Thymus (tissue), 11 donors: ENCODE measurements around the gene CCDC80. TPM values are rescaled to one million over a fixed set of nuclear protein-coding genes. Genes with fewer than 3 reads are reported as not detected.
A peak's percentile ranks its signal among the peaks of the same experiment; 100 is the strongest.

Source experiments
- DNase-seq, 9 donors: peaks; one replicate each; pipeline ENCODE4 v3.0.0-alpha.2; 2013; ENCODE audit warnings: low spot score in 9 of 9, low read depth in 6 of 9, missing footprints in 1 of 9
- H3K27ac ChIP-seq, 2 donors: one replicate each; pipeline ENCODE4 v1.5.1; 2013; ENCODE audit warnings: control low read depth in 1 of 2, low read depth in 1 of 2, low read length in 1 of 2, mild to moderate bottlenecking in 1 of 2, moderate library complexity in 1 of 2
- H3K27me3 ChIP-seq, 2 donors: one replicate each; pipeline ENCODE4 v1.5.1; 2013; ENCODE audit warnings: low read length in 1 of 2; ENCODE audit not compliant: control insufficient read depth in 2 of 2, insufficient read depth in 1 of 2
- H3K36me3 ChIP-seq, 2 donors: one replicate each; pipeline ENCODE4 v1.5.1; 2013; ENCODE audit warnings: low read length in 1 of 2, mild to moderate bottlenecking in 1 of 2, moderate library complexity in 1 of 2; ENCODE audit not compliant: control insufficient read depth in 2 of 2, insufficient read depth in 2 of 2
- H3K4me1 ChIP-seq, 2 donors: one replicate each; pipeline ENCODE4 v1.5.1; 2013; ENCODE audit warnings: low read length in 2 of 2; ENCODE audit not compliant: control insufficient read depth in 2 of 2, insufficient read depth in 2 of 2
- H3K4me3 ChIP-seq, 2 donors: one replicate each; pipeline ENCODE4 v1.5.1; 2013; ENCODE audit warnings: low read length in 2 of 2, control low read depth in 1 of 2, mild to moderate bottlenecking in 1 of 2
- H3K9me3 ChIP-seq, 2 donors: one replicate each; pipeline ENCODE4 v1.5.1; 2013; ENCODE audit warnings: low read length in 1 of 2, mild to moderate bottlenecking in 1 of 2; ENCODE audit not compliant: control insufficient read depth in 2 of 2, insufficient read depth in 1 of 2
- WGBS: extraction: QIAGEN DNeasy Blood & Tissue Kit; methylation state at CpG from one replicate; pipeline ENCODE4 v1.1.7; 2013; 5-methylcytosine and 5-hydroxymethylcytosine counted together
- polyA plus RNA-seq: library from polyadenylated mRNA; stranded (reverse); fragments of 200-250 nt; gene quantifications from one replicate; pipeline ENCODE4 v1.2.3, GENCODE V29; 2013
- total RNA-seq: library from RNA; stranded (reverse); fragments of 120-200 nt; gene quantifications from one replicate; pipeline ENCODE4 v1.2.4, GENCODE V29; 2013
- donor health status: healthy.

CCDC80 gene
- total and polyA plus RNA-seq, 2 donors, result 10.6 to 13.6 TPM

DNA sequence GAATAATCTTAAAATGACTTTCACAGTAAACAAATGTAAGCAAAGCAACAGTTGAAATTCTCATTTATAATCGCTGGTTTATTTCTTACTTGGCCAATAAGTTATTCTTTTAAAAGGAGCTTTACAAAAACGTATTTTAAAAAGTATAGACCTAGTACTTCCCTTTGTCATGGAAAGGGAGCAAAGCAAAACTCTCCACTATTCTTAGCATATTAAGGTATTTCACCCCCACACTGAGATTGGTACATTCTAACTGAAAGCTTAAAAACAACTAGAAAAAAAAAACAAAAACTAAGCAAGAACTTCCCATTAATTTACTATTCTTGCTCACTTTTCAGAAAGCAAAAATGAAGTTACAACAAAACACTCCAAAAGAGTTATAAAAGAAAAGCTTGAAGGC is 80.6 kb downstream of the CCDC80 start:
- H3K4me3 ChIP-seq, result peak overlapping the region; percentile 83 to 88
- no peaks in the 10 kb centered on the region for H3K27me3 ChIP-seq
- peaks cover 0 to 3% of the 10 kb centered on the region in 2 donors for H3K9me3 ChIP-seq
- H3K4me1 ChIP-seq, result peaks cover 2 to 4% of the 10 kb centered on the region in 2 donors
- H3K27ac ChIP-seq, result peak overlapping the region in 1 of 2 donors; percentile 97
- H3K36me3 ChIP-seq, result peaks cover 4 to 8% of the 10 kb centered on the region in 2 donors
- 31% methylated on average over 2 of the region's 2 CpGs for WGBS
- DNase-seq, result no peak

DNA sequence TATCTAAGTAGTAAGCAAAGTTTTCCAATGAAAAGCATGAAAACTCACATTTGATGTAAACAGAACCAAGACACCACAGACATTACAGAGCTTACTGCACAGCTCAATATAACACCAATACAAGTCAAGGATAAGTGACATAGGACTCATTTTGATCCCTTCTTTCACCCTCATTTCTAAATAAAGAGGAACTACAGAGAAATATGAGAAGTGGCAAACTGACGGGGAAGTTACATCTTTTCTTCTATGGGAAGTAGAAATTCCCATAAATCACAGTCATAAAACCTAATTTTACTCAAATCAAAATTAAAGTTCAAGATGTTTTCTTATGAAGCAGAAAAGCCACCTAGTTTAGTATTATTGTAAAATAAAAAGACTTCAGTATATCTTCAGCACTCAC is 83.0 kb downstream of the CCDC80 start:
- WGBS, result 95% methylated on average over 1 of the region's 1 CpG
- peaks cover 2 to 4% of the 10 kb centered on the region in 2 donors for H3K4me1 ChIP-seq
- peaks cover 4 to 12% of the 10 kb centered on the region in 2 donors for H3K36me3 ChIP-seq
- H3K27ac ChIP-seq, result no peak overlapping the region
- H3K27me3 ChIP-seq, result no peaks in the 10 kb centered on the region
- DNase-seq, result no peak
- no peak overlapping the region for H3K4me3 ChIP-seq
- peaks cover 0 to 3% of the 10 kb centered on the region in 2 donors for H3K9me3 ChIP-seq

- no peak overlapping the region for H3K27ac ChIP-seq
- no peak for DNase-seq
- no peaks in the 10 kb centered on the region for H3K27me3 ChIP-seq
- H3K36me3 ChIP-seq, result peaks cover 4 to 21% of the 10 kb centered on the region in 2 donors
- H3K9me3 ChIP-seq, result peaks cover 0 to 3% of the 10 kb centered on the region in 2 donors
- WGBS, result 93% methylated on average over 1 of the region's 1 CpG
- H3K4me3 ChIP-seq, result no peak overlapping the region
- H3K4me1 ChIP-seq, result peaks cover 0 to 2% of the 10 kb centered on the region in 2 donors
Observed at GRCh38 chr3:112555535-112556170, 85.3 kb downstream of the CCDC80 start.

GRCh38 chr3:112550859-112551258 is 90.1 kb downstream of the CCDC80 start:
- H3K4me1 ChIP-seq, result no peaks in the 10 kb centered on the region
- WGBS, result 76% methylated on average over 1 of the region's 1 CpG
- no peaks in the 10 kb centered on the region for H3K27me3 ChIP-seq
- H3K27ac ChIP-seq, result no peak overlapping the region
- H3K4me3 ChIP-seq, result no peak overlapping the region
- DNase-seq, result no peak
- H3K9me3 ChIP-seq, result no peaks in the 10 kb centered on the region
- H3K36me3 ChIP-seq, result peaks cover 12 to 35% of the 10 kb centered on the region in 2 donors

Other genes starting within 250 kb of the CCDC80 start
- 19.4 TPM for gene BTLA, start 141.7 kb downstream of the CCDC80 start, total RNA-seq
- gene BTLA, start 141.7 kb downstream of the CCDC80 start, polyA plus RNA-seq, result 13.2 TPM
- gene ATG3, start 79.2 kb downstream of the CCDC80 start, total RNA-seq, result 73.1 TPM
- gene ATG3, start 79.2 kb downstream of the CCDC80 start, polyA plus RNA-seq, result 56.4 TPM
- gene SLC35A5, start 79.1 kb downstream of the CCDC80 start, total RNA-seq, result 25.9 TPM
- gene SLC35A5, start 79.1 kb downstream of the CCDC80 start, polyA plus RNA-seq, result 21.7 TPM
- gene CD200R1L, start 205.7 kb upstream of the CCDC80 start, total RNA-seq, result not detected
- 0.05 TPM for gene CD200R1L, start 205.7 kb upstream of the CCDC80 start, polyA plus RNA-seq